ENCODE measurements around the gene PLCB1. TPM values are rescaled to one million over a fixed set of nuclear protein-coding genes. Genes with fewer than 3 reads are reported as not detected.

The PLCB1 gene
- total and polyA plus RNA-seq, 2 of the 4 experiments (the other 2 are of a cell fraction), result 5.6 to 16.1 TPM

DNA sequence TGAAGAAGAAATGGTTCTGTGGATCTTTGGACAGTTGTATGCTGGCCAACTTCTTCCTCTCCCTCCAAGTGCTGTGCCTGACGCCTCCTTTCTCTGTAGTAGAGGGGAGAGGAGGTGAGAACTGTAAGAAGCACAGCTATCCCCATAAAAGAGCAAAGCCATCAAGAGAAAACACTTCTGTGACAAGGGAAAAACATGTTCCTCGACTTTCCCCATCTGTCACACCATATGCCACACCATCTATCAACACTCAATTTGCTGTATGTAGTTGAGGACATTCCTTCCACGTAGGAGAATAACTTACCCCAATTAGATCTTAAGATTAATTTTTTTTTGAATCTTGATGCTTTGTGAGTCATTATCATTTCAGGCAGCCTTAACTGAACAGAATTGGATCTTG is 780.7 kb downstream of the PLCB1 start:
- intact Hi-C loops (cut with micrococcal nuclease) (no loop called here), in situ Hi-C loops (cut with MboI; ENCODE audit: low sequenced_read_pairs) (no loop called here)
- BruUV-seq (replicated peaks), result no TSS peak

More for the DNA sequence above, 780.7 kb downstream of the PLCB1 start:
- no peaks in the 10 kb centered on the region for H3K9me1 ChIP-seq (ENCODE audit: insufficient read depth, low read length)
- H4K20me1 ChIP-seq (ENCODE audit: insufficient read depth, low read length), result no peaks in the 10 kb centered on the region
- WGBS, 2 experiments (ENCODE audit: extremely low coverage in 2 of 2, insufficient read length in 1 of 2), result no CpG with 5 or more reads among the region's 3 CpGs
- H3K9ac ChIP-seq (ENCODE audit: low read depth, low read length), result no peak overlapping the region
- no peak overlapping the region for H4K5ac ChIP-seq (ENCODE audit: low read depth, low read length)
- ChIA-PET CTCF (no interaction called here), POLR2A (ENCODE audit: unreplicated experiment) (no interaction called here)
- no peak overlapping the region for H4K8ac ChIP-seq (ENCODE audit: low read depth in 2 of 2, low read length in 2 of 2)
- H3K4me2 ChIP-seq (ENCODE audit: low read depth, low read length), result no peak overlapping the region
- peaks cover 3% of the 10 kb centered on the region; the same call in 1 of the 2 replicates for H3K9me3 ChIP-seq (ENCODE audit: control insufficient read depth, insufficient read depth, low read length)
- no peak overlapping the region for H2BK20ac ChIP-seq (ENCODE audit: low read depth, low read length)
- H3K27me3 ChIP-seq (ENCODE audit: control insufficient read depth, insufficient read depth, low read length), result no peaks in the 10 kb centered on the region
- no peak overlapping the region; the same call in 1 of the 2 replicates for H3K14ac ChIP-seq (replicated peaks; ENCODE audit: low read depth, low read length)
- H3K4ac ChIP-seq (ENCODE audit: low read depth, low read length), result no peak overlapping the region
- dilution Hi-C loops (cut with HindIII; ENCODE audit: low sequenced_read_pairs, unreplicated experiment), result no loop called here
- no peak overlapping the region for H3K27ac ChIP-seq (ENCODE audit: insufficient read depth, low read length)
- H2AK9ac ChIP-seq (replicated peaks; ENCODE audit: low read depth, low read length, poor library complexity), result no peak overlapping the region
- H2BK5ac ChIP-seq (ENCODE audit: low read depth, low read length, poor library complexity, severe bottlenecking), result no peak overlapping the region
- H3K4me3 ChIP-seq (ENCODE audit: insufficient read depth, low read depth, low read length), result no peak overlapping the region
- no peak for DNase-seq
- H2BK120ac ChIP-seq (ENCODE audit: low read depth, low read length), result no peak overlapping the region
- no peak overlapping the region; the same call in 1 of the 2 replicates for H3K18ac ChIP-seq (ENCODE audit: low read depth, low read length)
- no peak for ATAC-seq (ENCODE audit: low read depth)
- TF ChIP-seq, protein P1, sequence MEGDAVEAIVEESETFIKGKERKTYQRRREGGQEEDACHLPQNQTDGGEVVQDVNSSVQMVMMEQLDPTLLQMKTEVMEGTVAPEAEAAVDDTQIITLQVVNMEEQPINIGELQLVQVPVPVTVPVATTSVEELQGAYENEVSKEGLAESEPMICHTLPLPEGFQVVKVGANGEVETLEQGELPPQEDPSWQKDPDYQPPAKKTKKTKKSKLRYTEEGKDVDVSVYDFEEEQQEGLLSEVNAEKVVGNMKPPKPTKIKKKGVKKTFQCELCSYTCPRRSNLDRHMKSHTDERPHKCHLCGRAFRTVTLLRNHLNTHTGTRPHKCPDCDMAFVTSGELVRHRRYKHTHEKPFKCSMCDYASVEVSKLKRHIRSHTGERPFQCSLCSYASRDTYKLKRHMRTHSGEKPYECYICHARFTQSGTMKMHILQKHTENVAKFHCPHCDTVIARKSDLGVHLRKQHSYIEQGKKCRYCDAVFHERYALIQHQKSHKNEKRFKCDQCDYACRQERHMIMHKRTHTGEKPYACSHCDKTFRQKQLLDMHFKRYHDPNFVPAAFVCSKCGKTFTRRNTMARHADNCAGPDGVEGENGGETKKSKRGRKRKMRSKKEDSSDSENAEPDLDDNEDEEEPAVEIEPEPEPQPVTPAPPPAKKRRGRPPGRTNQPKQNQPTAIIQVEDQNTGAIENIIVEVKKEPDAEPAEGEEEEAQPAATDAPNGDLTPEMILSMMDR (conservative IDR thresholded peaks at IDR 0.05; ENCODE audit: low read depth, low read length), result no peak
- no peak for TF ChIP-seq RAD21 (IDR thresholded peaks at IDR 0.05; ENCODE audit: low read length)
- TF ChIP-seq FOS (IDR thresholded peaks at IDR 0.05; ENCODE audit: low read depth, low read length), result no peak
- no peak for TF ChIP-seq CEBPB (IDR thresholded peaks at IDR 0.05; ENCODE audit: low read depth, low read length)
- TF ChIP-seq MAFK (IDR thresholded peaks at IDR 0.05; ENCODE audit: low read depth, low read length), result no peak
- TF ChIP-seq NFE2L2 (IDR thresholded peaks at IDR 0.05; ENCODE audit: low read depth, low read length), result no peak
- TF ChIP-seq BHLHE40 (IDR thresholded peaks at IDR 0.05; ENCODE audit: low read depth, low read length), result no peak
- TF ChIP-seq, protein P2, sequence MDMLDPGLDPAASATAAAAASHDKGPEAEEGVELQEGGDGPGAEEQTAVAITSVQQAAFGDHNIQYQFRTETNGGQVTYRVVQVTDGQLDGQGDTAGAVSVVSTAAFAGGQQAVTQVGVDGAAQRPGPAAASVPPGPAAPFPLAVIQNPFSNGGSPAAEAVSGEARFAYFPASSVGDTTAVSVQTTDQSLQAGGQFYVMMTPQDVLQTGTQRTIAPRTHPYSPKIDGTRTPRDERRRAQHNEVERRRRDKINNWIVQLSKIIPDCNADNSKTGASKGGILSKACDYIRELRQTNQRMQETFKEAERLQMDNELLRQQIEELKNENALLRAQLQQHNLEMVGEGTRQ (IDR thresholded peaks at IDR 0.05; ENCODE audit: low read depth, low read length), result no peak
- no peak for TF ChIP-seq RCOR1 (IDR thresholded peaks at IDR 0.05; ENCODE audit: insufficient replicate concordance, low read length)
- no peak for TF ChIP-seq CHD1 (IDR thresholded peaks at IDR 0.05; ENCODE audit: low read depth, low read length)
- TF ChIP-seq MXI1 (IDR thresholded peaks at IDR 0.05; ENCODE audit: borderline replicate concordance, low read depth, low read length), result no peak
- TF ChIP-seq RFX5 (IDR thresholded peaks at IDR 0.05; ENCODE audit: low read depth, low read length), result no peak
- no peak for TF ChIP-seq POLR2A (IDR thresholded peaks at IDR 0.05; ENCODE audit: low read depth, low read length)
- TF ChIP-seq SMC3 (IDR thresholded peaks at IDR 0.05; ENCODE audit: low read depth, low read length), result no peak
- TF ChIP-seq ELK1 (IDR thresholded peaks at IDR 0.05; ENCODE audit: borderline replicate concordance, low read depth, low read length), result no peak
- no peak for TF ChIP-seq MAZ (IDR thresholded peaks at IDR 0.05; ENCODE audit: borderline replicate concordance, low read depth, low read length)
- no peak overlapping the region for H3K23ac ChIP-seq (ENCODE audit: low read depth, low read length)
- H3K4me1 ChIP-seq (ENCODE audit: control insufficient read depth, insufficient read depth, low read length), result no peaks in the 10 kb centered on the region; the same call in 1 of the 2 replicates
- H2AFZ ChIP-seq (replicated peaks; ENCODE audit: low read length, poor library complexity), result no peak overlapping the region
- no peaks in the 10 kb centered on the region for H3K79me1 ChIP-seq (ENCODE audit: low read depth in 1 of 2, low read length in 2 of 2)
- H2BK15ac ChIP-seq (ENCODE audit: low read depth, low read length), result no peak overlapping the region
- no peaks in the 10 kb centered on the region for H3K36me3 ChIP-seq (ENCODE audit: control insufficient read depth, insufficient read depth, low read length)
- H4K91ac ChIP-seq (ENCODE audit: insufficient read depth, low read depth, low read length), result no peak overlapping the region
- H3K56ac ChIP-seq (ENCODE audit: extremely low read depth, insufficient read depth, low read length), result no peak overlapping the region
- no peak overlapping the region for H2AK5ac ChIP-seq (ENCODE audit: low read depth, low read length)
